HepG2 (cell line): Measurements from ENCODE around the gene KCNK17.

Source experiments
- BORCS8-MEF2B ChIP-seq: sonication (generic); formaldehyde crosslinking; IDR thresholded peaks from 2 replicates; pipeline ENCODE4 v1.8.0; 2022; ENCODE audit warnings: mild to moderate bottlenecking, missing genetic modification reagents
- CTCF ChIP-seq: sonication (generic); formaldehyde crosslinking; IDR thresholded peaks from 2 replicates; pipeline ENCODE4 v1.5.0; 2020; ENCODE audit warnings: mild to moderate bottlenecking, missing genetic modification reagents, moderate library complexity
- DR1 ChIP-seq: sonication (generic); formaldehyde crosslinking; IDR thresholded peaks from 2 replicates; pipeline ENCODE4 v1.8.0; 2021; ENCODE audit warnings: mild to moderate bottlenecking, missing genetic modification reagents, inconsistent platforms
- EP300 ChIP-seq, 3 experiments: sonication (generic) in 1 of 3; formaldehyde crosslinking in 1 of 3; IDR thresholded peaks; 2 replicates each; pipeline versions ENCODE4 v1.5.1 to v1.6.1; 2011 to 2020; ENCODE audit warnings: low read depth in 2 of 3, low read length in 2 of 3, borderline replicate concordance in 1 of 3, improper control_type of control experiment in 1 of 3, mild to moderate bottlenecking in 1 of 3, missing genetic modification reagents in 1 of 3, moderate library complexity in 1 of 3
- GPBP1L1 ChIP-seq: sonication (generic); formaldehyde crosslinking; IDR thresholded peaks from 2 replicates; pipeline ENCODE4 v1.5.0; 2020; ENCODE audit warnings: mild to moderate bottlenecking, missing genetic modification reagents
- NR1H2 ChIP-seq: sonication (generic); formaldehyde crosslinking; IDR thresholded peaks from 2 replicates; pipeline ENCODE4 v1.8.1; 2022; ENCODE audit warnings: low read depth, missing genetic modification reagents, borderline replicate concordance
- NR3C1 ChIP-seq: sonication (generic); formaldehyde crosslinking; IDR thresholded peaks from 2 replicates; pipeline ENCODE4 v1.4.0; 2020; ENCODE audit warnings: missing genetic modification reagents
- TOPORS ChIP-seq: sonication (generic); formaldehyde crosslinking; IDR thresholded peaks from 2 replicates; pipeline ENCODE4 v1.8.0; 2023; ENCODE audit warnings: mild to moderate bottlenecking, missing genetic modification reagents

DNA sequence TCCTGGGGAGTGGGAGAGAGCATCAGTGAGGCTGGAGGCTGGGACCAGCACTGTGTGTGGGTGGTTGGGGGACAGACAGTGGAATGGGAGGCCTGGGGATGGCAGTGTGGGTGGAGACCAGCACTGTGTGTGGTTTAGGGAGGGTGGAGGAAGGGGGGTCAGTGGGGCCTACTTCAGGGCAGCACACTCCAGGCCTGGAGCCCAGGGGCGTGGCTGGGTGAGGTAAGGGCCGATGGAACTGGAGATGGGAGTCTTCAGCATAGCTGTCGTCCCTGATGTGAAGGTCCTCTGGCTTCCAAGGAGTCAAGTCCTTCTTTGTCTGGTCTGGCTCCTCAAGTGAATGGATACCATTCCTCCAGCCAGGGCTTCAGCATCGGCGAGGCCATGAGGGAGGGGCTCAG lies 18.6 kb downstream of the KCNK17 start:
- TF ChIP-seq NR3C1 (no peak), CTCF (no peak), BORCS8-MEF2B (CRISPR knock-in tag) (no peak), EP300 (IDR thresholded peaks at IDR 0.05; ENCODE audit: low read depth in 2 of 2, low read length in 2 of 2) (no peak), EP300 (CRISPR knock-in tag; IDR thresholded peaks at IDR 0.05; ENCODE audit: borderline replicate concordance) (no peak), GPBP1L1 (no peak), NR1H2 (CRISPR knock-in tag) (no peak), TOPORS (no peak), DR1 (no peak)
